Lung (tissue), 13 donors: ENCODE results near the gene POLR3K. TPM values are rescaled to one million over a fixed set of nuclear protein-coding genes. Genes with fewer than 3 reads are reported as not detected.
"Not testable (repeated sequence)": the region's sequence is repeated elsewhere in the genome, so short reads cannot be mapped to it uniquely, and the experiment has no call there.

Experiments
- ATAC-seq: fragments of 200-7000 bp; cut with Tn5 transposase; one replicate; pipeline ENCODE4 v1.9.1; 2020; ENCODE audit warnings: moderate number of reproducible peaks; ENCODE audit not compliant: insufficient read depth, low FRiP score
- DNase-seq, 3 donors: peaks; one replicate each; pipeline ENCODE4 v3.0.0-alpha.2; 2013 to 2017
- H3K27ac ChIP-seq, 2 donors: one replicate each; pipeline ENCODE4 v1.5.1; 2013; ENCODE audit warnings: mild to moderate bottlenecking in 2 of 2, moderate library complexity in 2 of 2, control low read depth in 1 of 2, inconsistent platforms in 1 of 2, low read depth in 1 of 2, low read length in 1 of 2
- H3K27me3 ChIP-seq, 3 donors: one replicate each; pipeline ENCODE4 v1.5.1; 2013; ENCODE audit warnings: low read length in 2 of 3; ENCODE audit not compliant: control insufficient read depth in 3 of 3, insufficient read depth in 3 of 3
- H3K36me3 ChIP-seq, 4 donors: one replicate each; pipeline ENCODE4 v1.5.1; 2013; ENCODE audit warnings: low read length in 4 of 4, mild to moderate bottlenecking in 1 of 4, moderate library complexity in 1 of 4; ENCODE audit not compliant: control insufficient read depth in 4 of 4, insufficient read depth in 4 of 4
- H3K4me1 ChIP-seq, 5 donors: one replicate each; pipeline ENCODE4 v1.5.1; 2013; ENCODE audit warnings: low read length in 5 of 5, mild to moderate bottlenecking in 2 of 5, moderate library complexity in 1 of 5; ENCODE audit not compliant: control insufficient read depth in 5 of 5, insufficient read depth in 5 of 5
- H3K4me3 ChIP-seq: one replicate; pipeline ENCODE4 v1.5.1; 2013; ENCODE audit warnings: mild to moderate bottlenecking, control low read depth, moderate library complexity
- H3K9ac ChIP-seq, 2 donors: one replicate each; pipeline ENCODE4 v1.5.1; 2013; ENCODE audit warnings: low read length in 2 of 2, control low read depth in 1 of 2; ENCODE audit not compliant: insufficient read depth in 1 of 2
- H3K9me3 ChIP-seq, 4 donors: one replicate each; pipeline ENCODE4 v1.5.1; 2013; ENCODE audit warnings: low read length in 3 of 4, mild to moderate bottlenecking in 1 of 4, moderate library complexity in 1 of 4; ENCODE audit not compliant: control insufficient read depth in 4 of 4, insufficient read depth in 3 of 4
- CTCF ChIP-seq: IDR thresholded peaks from 2 replicates; pipeline ENCODE4 v1.5.1; 2012; ENCODE audit warnings: mild to moderate bottlenecking; ENCODE audit errors: control extremely low read depth, extremely low read depth
- WGBS, 2 donors: extraction: QIAGEN DNeasy Blood & Tissue Kit; methylation state at CpG; one replicate each; pipeline ENCODE4 v1.1.7; 2013; 5-methylcytosine and 5-hydroxymethylcytosine counted together
- polyA plus RNA-seq, 2 donors: library from polyadenylated mRNA; stranded (reverse); fragments of 200-250 nt; gene quantifications; one replicate each; pipeline ENCODE4 v1.2.1, GENCODE V29; 2013
- small RNA-seq: library from RNA; depleted of rRNA; stranded (forward); fragments of <200 nt; gene quantifications from one replicate; pipeline ENCODE3, GENCODE V24; 2014; ENCODE audit warnings: low replicate concordance
- total RNA-seq, 2 donors: library from RNA; depleted of rRNA in 1 of 2; stranded (reverse); fragments of >200 nt in 1 of 2; gene quantifications; one replicate each; pipeline ENCODE4 v1.2.1, GENCODE V29; 2014 to 2021
- donor health status: control.
- donor health status: control.
- donor health status: Bipolar disorder and iron deficiency.
- donor health status: healthy.
- donor health status: DM: yes; HTN: yes; CAD: no.

POLR3K gene
- total and polyA plus RNA-seq, 4 donors, result 4.8 to 15.7 (median 12.0) TPM

- H3K27me3 ChIP-seq, ATAC-seq, H3K4me1 ChIP-seq, DNase-seq, H3K36me3 ChIP-seq, H3K9ac ChIP-seq, H3K9me3 ChIP-seq, H3K4me3 ChIP-seq, H3K27ac ChIP-seq: not testable (repeated sequence)
- 90 to 93% methylated on average over 11 to 12 of the region's 12 CpGs for WGBS, 2 donors
Observed at GRCh38 chr16:20886-21285, 32.5 kb downstream of the POLR3K start.

GRCh38 chr16:17062-17765 lies 36.2 kb downstream of the POLR3K start:
- not testable (repeated sequence) for DNase-seq, H3K27me3 ChIP-seq, H3K4me3 ChIP-seq, H3K9me3 ChIP-seq, ATAC-seq, H3K27ac ChIP-seq, H3K36me3 ChIP-seq, H3K4me1 ChIP-seq, H3K9ac ChIP-seq
- 91% methylated on average over 11 to 19 of the region's 20 CpGs for WGBS, 2 donors

- not testable (repeated sequence) for H3K9me3 ChIP-seq, H3K4me1 ChIP-seq, H3K27ac ChIP-seq, H3K27me3 ChIP-seq, ATAC-seq, DNase-seq, H3K36me3 ChIP-seq, H3K4me3 ChIP-seq, H3K9ac ChIP-seq
- 23 to 55% methylated on average over 6 to 17 of the region's 27 CpGs for WGBS, 2 donors
Observed at GRCh38 chr16:10772-11171, 42.6 kb downstream of the POLR3K start.

GRCh38 chr16:9903-10665 lies 43.3 kb downstream of the POLR3K start:
- DNase-seq, result peak in 2 of 3 donors; percentile 15 to 24
- peak overlapping the region; percentile 27 for H3K4me3 ChIP-seq
- no peak for TF ChIP-seq CTCF

More at GRCh38 chr16:9903-10665, 43.3 kb downstream of the POLR3K start:
- Histone ChIP-seq H3K9ac (no peak overlapping the region), H3K27ac (no peak overlapping the region), H3K27me3 (no peaks in the 10 kb centered on the region), H3K36me3 (no peaks in the 10 kb centered on the region), H3K4me1 (no peaks in the 10 kb centered on the region), H3K9me3 (no peaks in the 10 kb centered on the region)
- WGBS, 2 donors, result 69 to 77% methylated on average over 35 to 47 of the region's 48 CpGs
- no peak for ATAC-seq

Small RNAs within 50 kb of the gene (small RNA-seq; reads per million reads assigned to genes)
- gene MIR6859-4 (not detected), gene Z69720.2 (not detected)

Other genes starting within 250 kb of the POLR3K start
- 10 to 100 TPM; 10.3 to 17.9 TPM for gene SNRNP25, start 220 bp upstream of the POLR3K start, total RNA-seq
- 10 to 100 TPM; 23.8 to 30.9 TPM for gene SNRNP25, start 220 bp upstream of the POLR3K start, polyA plus RNA-seq
- gene RHBDF1, start 19.0 kb upstream of the POLR3K start, total RNA-seq, result 10 to 100 TPM; 28.5 to 31.4 TPM
- gene RHBDF1, start 19.0 kb upstream of the POLR3K start, polyA plus RNA-seq, result 10 to 100 TPM; 26.6 to 51.2 TPM
- 10 to 100 TPM; 61.1 to 77.8 TPM for gene MPG, start 24.6 kb upstream of the POLR3K start, total RNA-seq
- gene MPG, start 24.6 kb upstream of the POLR3K start, polyA plus RNA-seq, result 100 to 1,000 TPM in 1 of 2 donors, 10 to 100 TPM in 1; 81.4 to 101 TPM
- gene NPRL3, start 85.1 kb upstream of the POLR3K start, total RNA-seq, result 10 to 100 TPM; 21.3 to 34.8 TPM
- 10 to 100 TPM; 15.6 to 22.7 TPM for gene NPRL3, start 85.1 kb upstream of the POLR3K start, polyA plus RNA-seq
- 1 to 10 TPM in 1 of 2 donors, under 1 TPM in 1; 0.37 to 9.2 TPM for gene HBZ, start 99.0 kb upstream of the POLR3K start, total RNA-seq
- under 1 TPM in 1 of 2 donors, not detected in 1; 0.09 TPM for gene HBZ, start 99.0 kb upstream of the POLR3K start, polyA plus RNA-seq
- gene HBM, start 112.4 kb upstream of the POLR3K start, total RNA-seq, result 10 to 100 TPM in 1 of 2 donors, under 1 TPM in 1; 0.61 to 45.7 TPM
- under 1 TPM in 1 of 2 donors, not detected in 1; 0.73 TPM for gene HBM, start 112.4 kb upstream of the POLR3K start, polyA plus RNA-seq
- 1,000 to 10,000 TPM in 1 of 2 donors, 100 to 1,000 TPM in 1; 671 to 4,737 TPM for gene HBA2, start 119.3 kb upstream of the POLR3K start, total RNA-seq
- 100 to 1,000 TPM; 126 to 973 TPM for gene HBA2, start 119.3 kb upstream of the POLR3K start, polyA plus RNA-seq
- 1,000 to 10,000 TPM in 1 of 2 donors, 100 to 1,000 TPM in 1; 627 to 2,695 TPM for gene HBA1, start 123.1 kb upstream of the POLR3K start, total RNA-seq
- 100 to 1,000 TPM in 1 of 2 donors, 10 to 100 TPM in 1; 38.1 to 273 TPM for gene HBA1, start 123.1 kb upstream of the POLR3K start, polyA plus RNA-seq
- gene HBQ1, start 126.9 kb upstream of the POLR3K start, total RNA-seq, result 1 to 10 TPM in 1 of 2 donors, not detected in 1; 2.3 TPM
- gene HBQ1, start 126.9 kb upstream of the POLR3K start, polyA plus RNA-seq, result under 1 TPM in 1 of 2 donors, not detected in 1; 0.35 TPM
- gene LUC7L, start 175.8 kb upstream of the POLR3K start, total RNA-seq, result 100 to 1,000 TPM in 1 of 2 donors, 10 to 100 TPM in 1; 56.3 to 115 TPM
- 100 to 1,000 TPM in 1 of 2 donors, 10 to 100 TPM in 1; 35.2 to 105 TPM for gene LUC7L, start 175.8 kb upstream of the POLR3K start, polyA plus RNA-seq
- 10 to 100 TPM; 67.1 to 78.5 TPM for gene FAM234A, start 181.2 kb upstream of the POLR3K start, total RNA-seq
- gene FAM234A, start 181.2 kb upstream of the POLR3K start, polyA plus RNA-seq, result 10 to 100 TPM; 41.5 to 52.4 TPM
- 1 to 10 TPM; 2.6 to 3.9 TPM for gene RGS11, start 222.3 kb upstream of the POLR3K start, total RNA-seq
- 1 to 10 TPM; 1.8 to 5.6 TPM for gene RGS11, start 222.3 kb upstream of the POLR3K start, polyA plus RNA-seq
- under 1 TPM in 1 of 2 donors, not detected in 1; 0.58 TPM for gene ARHGDIG, start 227.0 kb upstream of the POLR3K start, total RNA-seq
- gene ARHGDIG, start 227.0 kb upstream of the POLR3K start, polyA plus RNA-seq, result under 1 TPM; 0.07 to 0.26 TPM
- gene PDIA2, start 229.6 kb upstream of the POLR3K start, total RNA-seq, result under 1 TPM; 0.20 to 0.28 TPM
- gene PDIA2, start 229.6 kb upstream of the POLR3K start, polyA plus RNA-seq, result under 1 TPM; 0.19 to 0.65 TPM